ENCODE results near the gene LIAS.

LIAS gene

DNA sequence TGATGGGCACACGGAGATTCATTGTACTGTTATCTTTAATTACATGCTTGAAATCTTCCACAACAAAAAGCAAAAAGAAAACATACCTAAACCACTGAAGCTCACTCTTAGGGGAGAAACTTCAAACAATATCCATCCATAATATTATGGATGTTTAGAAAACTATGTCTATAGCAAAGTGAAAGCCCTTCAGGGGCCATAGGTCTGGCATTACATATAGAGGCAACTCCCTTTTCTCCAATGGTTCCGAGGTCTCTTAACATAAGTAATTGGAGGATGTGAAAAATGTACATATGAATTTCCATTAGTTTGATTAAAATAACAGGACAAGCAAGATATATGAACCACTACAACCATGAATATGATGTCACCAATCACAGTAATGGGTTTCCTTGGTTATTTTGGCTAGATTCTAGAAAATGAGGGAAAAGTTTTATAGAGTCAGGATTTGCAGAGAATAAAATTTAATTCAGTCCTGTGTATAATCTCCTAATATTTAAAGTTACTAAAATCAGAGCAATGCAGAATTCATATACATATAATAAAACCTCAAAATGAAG, 57.6 kb downstream of the LIAS start:
- TF ChIP-seq, protein P1, sequence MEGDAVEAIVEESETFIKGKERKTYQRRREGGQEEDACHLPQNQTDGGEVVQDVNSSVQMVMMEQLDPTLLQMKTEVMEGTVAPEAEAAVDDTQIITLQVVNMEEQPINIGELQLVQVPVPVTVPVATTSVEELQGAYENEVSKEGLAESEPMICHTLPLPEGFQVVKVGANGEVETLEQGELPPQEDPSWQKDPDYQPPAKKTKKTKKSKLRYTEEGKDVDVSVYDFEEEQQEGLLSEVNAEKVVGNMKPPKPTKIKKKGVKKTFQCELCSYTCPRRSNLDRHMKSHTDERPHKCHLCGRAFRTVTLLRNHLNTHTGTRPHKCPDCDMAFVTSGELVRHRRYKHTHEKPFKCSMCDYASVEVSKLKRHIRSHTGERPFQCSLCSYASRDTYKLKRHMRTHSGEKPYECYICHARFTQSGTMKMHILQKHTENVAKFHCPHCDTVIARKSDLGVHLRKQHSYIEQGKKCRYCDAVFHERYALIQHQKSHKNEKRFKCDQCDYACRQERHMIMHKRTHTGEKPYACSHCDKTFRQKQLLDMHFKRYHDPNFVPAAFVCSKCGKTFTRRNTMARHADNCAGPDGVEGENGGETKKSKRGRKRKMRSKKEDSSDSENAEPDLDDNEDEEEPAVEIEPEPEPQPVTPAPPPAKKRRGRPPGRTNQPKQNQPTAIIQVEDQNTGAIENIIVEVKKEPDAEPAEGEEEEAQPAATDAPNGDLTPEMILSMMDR (IDR thresholded peaks at IDR 0.05; ENCODE audit: unreplicated experiment in 3 of 3) = no peak
- peaks cover 5% of the 10 kb centered on the region for H3K4me1 Mint-ChIP-seq
- H3K4me3 Mint-ChIP-seq = no peak overlapping the region
- no peaks in the 10 kb centered on the region for H3K9me3 Mint-ChIP-seq
- H3K36me3 Mint-ChIP-seq (ENCODE audit: low read depth) = peaks cover 44% of the 10 kb centered on the region
- H3K27me3 Mint-ChIP-seq (ENCODE audit: low read depth) = no peaks in the 10 kb centered on the region
- no peak overlapping the region for H3K27ac Mint-ChIP-seq

DNA sequence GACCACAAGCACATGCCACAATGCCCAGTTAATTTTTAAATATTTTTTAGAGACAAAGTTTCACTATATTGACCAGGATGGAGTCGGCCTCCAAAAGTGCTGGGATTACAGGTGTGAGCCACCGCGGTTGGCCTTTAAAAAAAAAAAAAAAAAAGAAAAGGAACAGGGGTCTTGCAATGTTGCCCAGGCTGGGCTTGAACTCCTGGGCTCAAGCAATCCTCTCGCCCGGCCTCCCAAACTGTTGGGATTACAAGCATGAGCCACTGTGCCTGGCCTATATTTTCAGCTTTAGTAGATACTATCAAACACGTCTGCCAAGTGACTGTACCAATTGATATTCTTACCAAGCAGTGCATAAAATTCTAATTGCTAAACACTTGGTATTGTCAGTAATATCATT, 59.6 kb downstream of the LIAS start:
- Mint-ChIP-seq H3K27me3 (ENCODE audit: low read depth) (no peaks in the 10 kb centered on the region), H3K9me3 (no peaks in the 10 kb centered on the region), H3K4me3 (no peak overlapping the region), H3K4me1 (peaks cover 16% of the 10 kb centered on the region), H3K27ac (no peak overlapping the region), H3K36me3 (ENCODE audit: low read depth) (peaks cover 28% of the 10 kb centered on the region)
- TF ChIP-seq, protein P1 (IDR thresholded peaks at IDR 0.05; ENCODE audit: unreplicated experiment in 3 of 3) = no peak

DNA sequence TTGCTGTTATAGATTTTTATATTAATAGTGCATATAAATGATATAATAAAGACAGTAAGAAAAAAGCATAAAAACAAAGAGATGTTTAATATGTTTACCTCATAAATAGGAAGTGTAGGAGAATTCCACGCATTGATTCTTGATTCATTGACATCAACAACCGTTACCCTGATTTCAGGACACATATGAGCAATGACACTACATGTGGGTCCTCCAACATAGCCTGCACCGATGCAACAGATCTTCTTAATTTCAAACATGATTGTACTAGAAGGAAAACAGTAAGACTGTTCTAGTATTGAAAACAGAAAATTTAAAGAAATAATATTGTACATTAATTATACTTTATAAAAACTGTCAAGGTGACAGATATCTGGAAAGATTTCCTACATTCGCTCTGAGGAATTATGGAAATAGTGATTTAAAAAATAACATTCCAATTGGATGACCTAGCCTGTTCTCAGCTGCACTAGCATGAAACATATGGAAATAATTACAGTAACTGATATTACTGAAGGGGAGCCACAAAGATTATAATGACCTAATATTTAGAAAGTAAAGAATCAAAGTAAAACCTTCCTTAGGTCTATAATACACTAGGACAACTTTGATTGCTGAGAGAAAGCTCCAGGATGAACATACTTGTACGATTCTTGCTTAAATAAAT, 62.5 kb downstream of the LIAS start:
- TF ChIP-seq, protein P1 (IDR thresholded peaks at IDR 0.05; ENCODE audit: unreplicated experiment in 3 of 3) = no peak
- peak overlapping the region; percentile 77 to 89 (median 82) for H3K27ac Mint-ChIP-seq
- H3K27me3 Mint-ChIP-seq (ENCODE audit: low read depth) = no peaks in the 10 kb centered on the region
- peaks cover 20% of the 10 kb centered on the region for H3K36me3 Mint-ChIP-seq (ENCODE audit: low read depth)
- no peaks in the 10 kb centered on the region for H3K9me3 Mint-ChIP-seq
- peaks cover 35% of the 10 kb centered on the region for H3K4me1 Mint-ChIP-seq
- peak overlapping the region in 2 of 3 experiments; percentile 13 to 42 for H3K4me3 Mint-ChIP-seq

DNA sequence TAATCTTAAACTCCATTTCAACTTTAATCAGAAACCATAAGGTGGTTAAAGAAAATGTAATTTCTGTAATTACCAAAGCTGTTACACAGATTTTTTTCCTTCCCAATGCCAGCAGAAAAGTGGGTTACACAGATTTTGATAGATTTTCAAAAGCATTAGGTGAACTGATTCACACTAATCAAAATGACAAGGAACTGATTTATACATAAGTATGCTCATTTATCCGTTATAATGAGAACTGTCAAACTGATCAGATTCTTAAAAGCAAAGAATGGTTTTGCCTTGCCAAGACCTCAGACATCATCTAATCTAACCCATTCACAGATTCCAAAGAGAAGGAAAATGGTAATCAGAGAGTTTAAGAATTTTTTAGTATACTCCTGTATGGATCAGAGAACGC, 63.2 kb downstream of the LIAS start:
- peak overlapping the region; percentile 77 to 89 (median 82) for H3K27ac Mint-ChIP-seq
- no peaks in the 10 kb centered on the region for H3K27me3 Mint-ChIP-seq (ENCODE audit: low read depth)
- TF ChIP-seq, protein P1 (IDR thresholded peaks at IDR 0.05; ENCODE audit: unreplicated experiment in 3 of 3) = no peak
- H3K4me1 Mint-ChIP-seq = peaks cover 38% of the 10 kb centered on the region
- peak overlapping the region in 2 of 3 experiments; percentile 42 to 61 for H3K4me3 Mint-ChIP-seq
- H3K9me3 Mint-ChIP-seq = no peaks in the 10 kb centered on the region
- peaks cover 17% of the 10 kb centered on the region for H3K36me3 Mint-ChIP-seq (ENCODE audit: low read depth)

DNA sequence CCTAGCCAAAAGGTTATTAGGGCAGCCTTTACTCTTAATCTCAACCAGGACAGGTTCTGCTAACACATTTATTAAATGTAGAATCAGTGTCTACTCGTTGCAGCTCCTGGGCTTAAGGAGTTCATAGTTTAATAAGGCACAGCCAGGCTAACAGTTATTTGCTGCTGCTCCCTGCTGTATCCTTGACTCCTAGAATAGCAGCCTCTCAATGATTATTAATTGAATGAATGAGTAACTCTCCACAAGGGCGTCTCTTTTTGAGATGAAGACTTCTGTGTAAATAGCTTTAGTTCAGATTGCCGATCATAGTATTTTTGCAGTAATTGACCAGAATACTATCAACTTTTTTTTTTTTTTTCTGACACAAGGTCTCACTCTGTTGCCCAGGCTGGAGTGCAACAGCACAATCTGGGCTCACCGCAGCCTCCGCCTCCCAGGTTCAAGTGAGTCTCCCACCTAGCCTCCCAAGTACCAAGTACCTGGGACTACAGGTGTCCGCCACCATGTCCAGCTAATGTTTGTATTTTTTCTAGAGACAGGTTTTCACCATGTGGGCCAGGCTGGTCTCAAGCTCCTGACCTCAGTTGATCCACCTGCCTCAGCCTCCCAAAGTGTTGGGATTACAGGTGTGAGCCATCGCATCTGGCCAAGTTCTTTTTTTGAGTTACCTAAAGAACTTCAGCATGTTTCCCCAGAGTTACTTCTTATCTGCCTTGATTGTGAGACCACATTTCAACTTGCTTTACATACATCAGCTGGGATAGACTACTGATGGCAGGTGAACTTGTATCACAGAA, 65.5 kb downstream of the LIAS start:
- H3K27ac Mint-ChIP-seq = peak overlapping the region; percentile 11 to 54 (median 35)
- H3K27me3 Mint-ChIP-seq (ENCODE audit: low read depth) = no peaks in the 10 kb centered on the region
- peaks cover 16% of the 10 kb centered on the region for H3K36me3 Mint-ChIP-seq (ENCODE audit: low read depth)
- H3K4me1 Mint-ChIP-seq = peaks cover 45% of the 10 kb centered on the region
- H3K4me3 Mint-ChIP-seq = peak overlapping the region; percentile 45 to 100 (median 80)
- TF ChIP-seq, protein P1 (IDR thresholded peaks at IDR 0.05; ENCODE audit: unreplicated experiment in 3 of 3) = no peak
- H3K9me3 Mint-ChIP-seq = peaks cover 3% of the 10 kb centered on the region

Measured in nephron (organoid).